Urothelium cell line (cell line): ENCODE results near the gene MYOC.
"Not testable (repeated sequence)": the region's sequence is repeated elsewhere in the genome, so short reads cannot be mapped to it uniquely, and the experiment has no call there.

Experiments
- DNase-seq: peaks from one replicate; pipeline ENCODE4 v3.0.0; 2011; ENCODE audit warnings: low spot score, mixed read lengths
- FAIRE-seq: peaks from 2 replicates; lab custom pipeline; 2011; peaks lifted over from hg19 to GRCh38; lab: Jason Lieb, UNC

MYOC gene

GRCh38 chr1:171652234-171652822 lies at the start of gene MYOC:
Gene MYOC, minus strand, starts transcription at chr1:171652688. Its CDS starts 77 bp downstream, at chr1:171652611.
- FAIRE-seq = no peak
- no peak for DNase-seq

DNA sequence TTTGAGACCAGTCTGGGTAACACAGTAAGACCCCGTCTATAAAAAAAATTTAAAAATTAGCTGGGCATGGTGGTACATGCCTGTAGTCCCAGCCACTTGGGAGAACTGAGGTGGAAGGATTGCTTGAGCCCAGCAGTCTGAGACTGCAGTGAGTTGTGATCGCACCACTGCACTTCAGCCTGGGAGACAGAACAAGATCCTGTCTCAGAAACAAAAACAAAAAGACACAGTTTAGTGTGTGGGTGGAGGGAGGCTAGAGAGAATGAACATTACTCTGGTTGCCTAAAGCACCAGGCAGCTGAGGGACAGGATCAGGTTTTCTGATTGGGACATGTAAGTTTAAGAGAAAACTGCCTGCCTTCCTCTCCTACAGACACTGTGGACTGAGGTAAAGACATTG lies 47.0 kb upstream of the MYOC start:
- DNase-seq (no peak), FAIRE-seq (no peak)

- not testable (repeated sequence) for FAIRE-seq, DNase-seq
Measured at GRCh38 chr1:171695772-171696171, 43.3 kb upstream of the MYOC start.

DNA sequence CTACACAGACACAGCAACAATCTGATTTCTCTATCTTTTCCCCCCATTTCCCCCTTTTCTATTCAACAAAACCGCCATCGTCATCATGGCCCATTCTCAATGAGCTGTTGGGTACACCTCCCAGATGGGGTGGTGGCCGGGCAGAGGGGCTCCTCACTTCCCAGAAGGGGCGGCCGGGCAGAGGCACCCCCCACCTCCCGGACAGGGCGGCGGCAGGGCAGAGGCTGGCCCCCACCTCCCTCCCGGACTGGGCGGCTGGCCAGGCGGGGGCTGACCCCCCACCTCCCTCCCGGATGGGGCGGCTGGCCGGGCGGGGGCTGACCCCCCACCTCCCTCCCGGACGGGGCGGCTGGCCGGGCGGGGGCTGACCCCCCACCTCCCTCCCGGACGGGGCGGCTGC lies 41.1 kb upstream of the MYOC start:
- not testable (repeated sequence) for DNase-seq, FAIRE-seq

GRCh38 chr1:171683870-171684269 lies 31.4 kb upstream of the MYOC start:
- FAIRE-seq (no peak), DNase-seq (no peak)

GRCh38 chr1:171680339-171680738 lies 27.9 kb upstream of the MYOC start:
- no peak for FAIRE-seq

DNA sequence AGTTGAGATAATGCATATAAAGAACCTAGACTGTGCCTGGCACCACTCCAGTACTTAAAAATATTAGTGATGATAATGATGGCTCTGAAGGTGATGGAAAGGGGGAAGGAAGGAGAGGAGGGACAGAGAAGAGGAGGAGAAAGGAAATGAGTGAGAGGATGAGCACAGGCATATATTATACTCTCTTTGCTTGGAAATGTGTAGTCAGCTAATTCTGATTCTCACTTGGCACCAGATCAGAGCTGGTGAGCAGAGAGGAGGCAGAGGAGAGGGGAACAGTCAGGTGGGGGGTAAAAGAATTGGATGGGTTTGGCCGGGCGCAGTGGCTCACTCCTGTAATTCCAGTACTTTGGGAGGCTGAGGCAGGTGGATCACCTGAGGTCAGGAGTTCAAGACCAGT lies 24.3 kb upstream of the MYOC start:
- FAIRE-seq = no peak
- no peak for DNase-seq

More at GRCh38 chr1:171680339-171680738, 27.9 kb upstream of the MYOC start:
- no peak for DNase-seq

GRCh38 chr1:171674431-171675405 lies 22.2 kb upstream of the MYOC start:
- FAIRE-seq (no peak), DNase-seq (no peak)

GRCh38 chr1:171670739-171671138 lies 18.3 kb upstream of the MYOC start:
- DNase-seq (no peak), FAIRE-seq (peak; percentile 48)

GRCh38 chr1:171668372-171668771 lies 15.9 kb upstream of the MYOC start:
- no peak for DNase-seq
- FAIRE-seq = no peak

- FAIRE-seq (no peak), DNase-seq (no peak)
Measured at GRCh38 chr1:171666114-171666769, 13.8 kb upstream of the MYOC start.

- DNase-seq = no peak
- FAIRE-seq = no peak
Measured at GRCh38 chr1:171664976-171665375, 12.5 kb upstream of the MYOC start.

- FAIRE-seq (no peak), DNase-seq (no peak)
Measured at GRCh38 chr1:171663854-171664575, 11.5 kb upstream of the MYOC start.

GRCh38 chr1:171663036-171663853 lies 10.8 kb upstream of the MYOC start:
- DNase-seq (no peak), FAIRE-seq (no peak)

DNA sequence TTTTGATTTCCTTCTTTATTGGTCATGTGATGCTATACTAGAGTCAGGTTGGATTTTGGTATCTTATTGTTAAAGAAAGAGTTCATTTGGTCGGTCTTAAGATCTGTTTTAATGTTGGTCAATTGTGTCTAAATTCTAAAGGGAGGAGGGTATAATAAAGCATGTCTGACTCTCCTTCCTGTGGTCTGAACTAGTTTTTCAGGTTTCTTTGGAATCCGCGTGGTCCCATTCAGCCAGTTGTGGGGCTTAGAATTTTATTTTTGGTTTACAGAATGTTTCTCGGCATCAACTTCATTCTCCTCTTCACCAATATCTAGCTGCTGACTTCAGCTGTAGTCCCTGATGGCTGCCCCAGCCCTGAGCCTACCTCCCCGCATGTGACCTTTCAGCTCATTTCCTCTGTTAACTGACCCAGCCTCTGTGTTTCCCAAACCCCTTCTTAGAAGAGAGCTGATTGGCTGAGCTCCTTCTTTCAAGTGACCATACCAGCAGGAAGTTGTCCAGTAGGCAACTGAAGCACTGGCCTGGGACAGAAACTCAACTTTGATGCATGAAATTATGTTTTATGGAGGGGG lies 8.7 kb upstream of the MYOC start:
- DNase-seq (no peak), FAIRE-seq (no peak)

DNA sequence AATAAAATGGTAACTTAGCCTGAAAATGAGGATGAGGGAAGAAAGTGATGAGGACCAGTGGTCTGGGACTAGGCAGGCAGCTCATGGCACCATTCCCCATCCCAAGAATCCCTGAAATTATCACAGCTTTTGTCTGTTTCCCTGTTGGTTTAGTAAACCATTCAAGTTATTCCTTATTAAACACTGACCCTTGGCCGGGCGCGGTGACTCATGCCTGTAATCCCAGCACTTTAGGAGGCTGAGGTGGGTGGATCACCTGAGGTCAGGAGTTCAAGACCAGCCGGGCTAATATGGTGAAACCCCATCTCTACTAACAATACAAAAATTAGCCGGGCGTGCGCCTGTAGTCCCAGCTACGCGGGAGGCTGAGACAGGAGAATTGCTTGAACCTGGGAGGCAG lies 3.7 kb upstream of the MYOC start:
- DNase-seq, FAIRE-seq: not testable (repeated sequence)

- DNase-seq = no peak
- FAIRE-seq = no peak
Measured at GRCh38 chr1:171655746-171656116, 3.2 kb upstream of the MYOC start.

- no peak for FAIRE-seq
- no peak for DNase-seq
Measured at GRCh38 chr1:171654942-171655745, 2.7 kb upstream of the MYOC start.
